ENCODE data around the gene PCSK2.

DNA sequence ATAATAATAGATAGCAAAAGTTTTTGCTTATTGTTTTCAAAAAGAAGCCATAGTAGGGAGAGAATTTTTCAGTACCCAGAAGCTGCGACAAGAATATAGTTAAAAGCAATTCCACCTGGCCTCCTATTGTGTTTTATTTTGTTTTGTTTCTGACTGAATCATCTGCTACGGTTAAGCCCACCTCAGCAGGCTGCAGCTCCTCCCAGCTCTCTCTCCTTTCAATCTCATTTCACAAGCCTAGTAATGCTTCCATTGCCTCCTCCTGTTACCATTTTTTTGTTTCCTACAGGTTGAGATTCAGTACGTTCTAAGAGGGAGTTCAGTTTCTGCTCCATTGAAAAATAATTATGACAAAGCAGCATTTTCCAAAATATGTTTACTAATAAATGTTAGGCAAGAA lies 77.9 kb downstream of the PCSK2 start:
- TF ChIP-seq, protein P1, sequence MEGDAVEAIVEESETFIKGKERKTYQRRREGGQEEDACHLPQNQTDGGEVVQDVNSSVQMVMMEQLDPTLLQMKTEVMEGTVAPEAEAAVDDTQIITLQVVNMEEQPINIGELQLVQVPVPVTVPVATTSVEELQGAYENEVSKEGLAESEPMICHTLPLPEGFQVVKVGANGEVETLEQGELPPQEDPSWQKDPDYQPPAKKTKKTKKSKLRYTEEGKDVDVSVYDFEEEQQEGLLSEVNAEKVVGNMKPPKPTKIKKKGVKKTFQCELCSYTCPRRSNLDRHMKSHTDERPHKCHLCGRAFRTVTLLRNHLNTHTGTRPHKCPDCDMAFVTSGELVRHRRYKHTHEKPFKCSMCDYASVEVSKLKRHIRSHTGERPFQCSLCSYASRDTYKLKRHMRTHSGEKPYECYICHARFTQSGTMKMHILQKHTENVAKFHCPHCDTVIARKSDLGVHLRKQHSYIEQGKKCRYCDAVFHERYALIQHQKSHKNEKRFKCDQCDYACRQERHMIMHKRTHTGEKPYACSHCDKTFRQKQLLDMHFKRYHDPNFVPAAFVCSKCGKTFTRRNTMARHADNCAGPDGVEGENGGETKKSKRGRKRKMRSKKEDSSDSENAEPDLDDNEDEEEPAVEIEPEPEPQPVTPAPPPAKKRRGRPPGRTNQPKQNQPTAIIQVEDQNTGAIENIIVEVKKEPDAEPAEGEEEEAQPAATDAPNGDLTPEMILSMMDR (IDR thresholded peaks at IDR 0.05; ENCODE audit: poor library complexity) = no peak
- TF ChIP-seq EZH2 (IDR thresholded peaks at IDR 0.05; ENCODE audit: borderline replicate concordance) = no peak
